Common myeloid progenitor, CD34-positive (primary cell): Measurements from ENCODE around the gene DDA1.
A peak's percentile ranks its signal among the peaks of the same experiment; 100 is the strongest.

Source experiments
- CTCF ChIA-PET: fragments of 350-600 bp; sonication (Branson Sonifier 250); formaldehyde crosslinking; loops from one replicate; lab custom pipeline; 2021; ENCODE audit warnings: antibody characterized with exemption; lab: Charles Lee
- POLR2A ChIA-PET: fragments of 350-600 bp; sonication (Branson Sonifier 250); formaldehyde crosslinking; loops from one replicate; lab custom pipeline; 2021; ENCODE audit warnings: antibody characterized with exemption; lab: Charles Lee
- DNase-seq, 3 donors: peaks; one replicate each; pipeline versions ENCODE4 v3.0.0 to v3.0.0-alpha.2; 2013
- H3K27ac ChIP-seq, 2 experiments: 1 replicate in 1 of 2; 2 replicates in 1 of 2; pipeline ENCODE4 v1.7.0; 2013; ENCODE audit warnings: inconsistent platforms in 2 of 2, low read length in 2 of 2, mild to moderate bottlenecking in 2 of 2, low read depth in 1 of 2, moderate library complexity in 1 of 2; ENCODE audit not compliant: severe bottlenecking in 2 of 2, insufficient read depth in 1 of 2, poor library complexity in 1 of 2
- H3K27me3 ChIP-seq, 5 experiments: replicated peaks in 2 of 5; 1 replicate in 3 of 5; 2 replicates in 2 of 5; pipeline versions ENCODE4 v1.6.1 to v1.7.0; 2013; ENCODE audit warnings: low read length in 4 of 5, mild to moderate bottlenecking in 2 of 5, moderate library complexity in 2 of 5, inconsistent platforms in 1 of 5; ENCODE audit not compliant: insufficient read depth in 5 of 5, control insufficient read depth in 4 of 5
- H3K36me3 ChIP-seq, 4 experiments: 1 replicate in 2 of 4; 2 replicates in 2 of 4; pipeline versions ENCODE4 v1.6.1 to v1.7.0; 2013; ENCODE audit warnings: low read length in 3 of 4, control low read depth in 1 of 4, mild to moderate bottlenecking in 1 of 4; ENCODE audit not compliant: control insufficient read depth in 4 of 4, insufficient read depth in 4 of 4
- H3K4me1 ChIP-seq, 4 experiments: 1 replicate in 3 of 4; 2 replicates in 1 of 4; pipeline versions ENCODE4 v1.6.1 to v1.7.1; 2013; ENCODE audit warnings: low read length in 3 of 4, mild to moderate bottlenecking in 3 of 4, control low read depth in 1 of 4, inconsistent platforms in 1 of 4, moderate library complexity in 1 of 4; ENCODE audit not compliant: control insufficient read depth in 4 of 4, insufficient read depth in 4 of 4; ENCODE audit errors: control extremely low read depth in 1 of 4
- H3K4me3 ChIP-seq, 7 experiments: 1 replicate in 4 of 7; 2 replicates in 3 of 7; pipeline versions ENCODE4 v1.5.1 to v1.7.0; 2013; ENCODE audit warnings: mild to moderate bottlenecking in 7 of 7, low read length in 6 of 7, moderate library complexity in 6 of 7, inconsistent platforms in 2 of 7, low read depth in 2 of 7, control low read depth in 1 of 7; ENCODE audit not compliant: insufficient read depth in 4 of 7, control insufficient read depth in 1 of 7; ENCODE audit errors: extremely low read depth in 1 of 7
- H3K9me3 ChIP-seq, 5 experiments: 1 replicate in 4 of 5; 2 replicates in 1 of 5; pipeline versions ENCODE4 v1.6.1 to v1.7.1; 2013; ENCODE audit warnings: low read length in 4 of 5, mild to moderate bottlenecking in 2 of 5, inconsistent platforms in 1 of 5, low read depth in 1 of 5, moderate library complexity in 1 of 5; ENCODE audit not compliant: control insufficient read depth in 4 of 5, insufficient read depth in 2 of 5; ENCODE audit errors: control extremely low read depth in 1 of 5
- WGBS: methylation state at CpG from one replicate; pipeline ENCODE4 v1.1.5; 2013; ENCODE audit not compliant: insufficient coverage; 5-methylcytosine and 5-hydroxymethylcytosine counted together

DDA1 gene

GRCh38 chr19:17325881-17326594, 16.7 kb downstream of the DDA1 start:
- Histone ChIP-seq H3K4me1 (peaks cover 0 to 26% (median 20%) of the 10 kb centered on the region in 4 experiments), H3K36me3 (peaks cover 0 to 16% (median 9%) of the 10 kb centered on the region in 4 experiments), H3K27me3 (peaks cover 0 to 12% (median 0%) of the 10 kb centered on the region in 5 experiments), H3K9me3 (no peaks in the 10 kb centered on the region), H3K27ac (no peak overlapping the region), H3K4me3 (no peak overlapping the region)
- CTCF ChIA-PET = no interaction called here
- no peak for DNase-seq
- WGBS = 98% methylated on average over 17 of the region's 17 CpGs
- POLR2A ChIA-PET = interaction anchor here (2.0 kb wide), 1 partner anchor 16 kb away, joined by 6 read pairs; the partner anchor contains the start of gene DDA1

DNA sequence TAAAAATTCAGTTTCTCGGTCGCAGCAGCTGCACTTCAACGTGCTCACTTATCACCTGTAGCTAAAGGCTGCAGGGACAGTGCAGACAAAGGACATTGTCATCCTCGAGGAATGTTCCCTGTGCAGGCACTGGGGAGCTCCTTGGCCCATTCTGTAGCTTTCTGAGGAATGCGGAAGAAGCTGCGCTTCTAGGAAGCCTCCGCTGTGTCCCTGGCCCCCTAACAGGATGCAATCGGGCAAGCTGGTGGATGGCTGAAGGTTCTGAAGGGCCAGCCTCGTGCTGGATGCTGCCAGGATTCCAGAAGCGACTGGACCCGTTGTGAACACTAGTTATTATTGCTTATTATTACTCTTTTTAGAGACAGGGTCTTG, 17.2 kb downstream of the DDA1 start:
- Histone ChIP-seq H3K27me3 (peaks cover 0 to 12% (median 0%) of the 10 kb centered on the region in 5 experiments), H3K36me3 (peaks cover 0 to 13% (median 7%) of the 10 kb centered on the region in 4 experiments), H3K4me3 (no peak overlapping the region), H3K27ac (no peak overlapping the region), H3K9me3 (no peaks in the 10 kb centered on the region), H3K4me1 (peaks cover 0 to 26% (median 20%) of the 10 kb centered on the region in 4 experiments)
- DNase-seq = no peak
- WGBS = 93% methylated on average over 9 of the region's 11 CpGs
- POLR2A ChIA-PET = interaction anchor here (2.0 kb wide), 1 partner anchor 17 kb away, joined by 6 read pairs; the partner anchor contains the start of gene DDA1
- CTCF ChIA-PET = no interaction called here

- Histone ChIP-seq H3K27me3 (peaks cover 0 to 12% (median 0%) of the 10 kb centered on the region in 5 experiments), H3K9me3 (no peaks in the 10 kb centered on the region), H3K36me3 (peaks cover 0 to 7% (median 2%) of the 10 kb centered on the region in 4 experiments), H3K4me3 (no peak overlapping the region), H3K27ac (no peak overlapping the region), H3K4me1 (peaks cover 0 to 24% (median 20%) of the 10 kb centered on the region in 4 experiments)
- WGBS = 94% methylated on average over 25 of the region's 27 CpGs
- DNase-seq = no peak
- ChIA-PET CTCF (interaction anchor here (0.8 kb wide), 1 partner anchor 65 kb away, joined by 3 read pairs; no protein-coding TSS in a partner anchor), POLR2A (interaction anchor here (2.0 kb wide), 1 partner anchor 17 kb away, joined by 6 read pairs; the partner anchor contains the start of gene DDA1)
Observed at GRCh38 chr19:17327068-17327653, 17.8 kb downstream of the DDA1 start.

GRCh38 chr19:17327654-17328516, 18.5 kb downstream of the DDA1 start:
- H3K9me3 ChIP-seq = no peaks in the 10 kb centered on the region
- ChIA-PET CTCF (interaction anchor here (0.7 to 1.3 kb wide), 3 partner anchors 14 to 64 kb away, joined by 3 to 4 read pairs (median 3); no protein-coding TSS in a partner anchor), POLR2A (interaction anchor here (2.0 kb wide), 1 partner anchor 18 kb away, joined by 6 read pairs; the partner anchor contains the start of gene DDA1)
- WGBS = 42% methylated on average over 50 of the region's 64 CpGs
- H3K4me3 ChIP-seq = peak overlapping the region in 6 of 7 experiments; percentile 16 to 74 (median 56)
- no peaks in the 10 kb centered on the region for H3K36me3 ChIP-seq
- peaks cover 0 to 12% (median 0%) of the 10 kb centered on the region in 5 experiments for H3K27me3 ChIP-seq
- DNase-seq = peak in 2 of 3 donors; percentile 59 to 65
- H3K27ac ChIP-seq = peak overlapping the region in 1 of 2 experiments; percentile 34
- H3K4me1 ChIP-seq = peaks cover 0 to 25% (median 19%) of the 10 kb centered on the region in 4 experiments

GRCh38 chr19:17328517-17329365, 19.4 kb downstream of the DDA1 start:
- peak overlapping the region in 1 of 2 experiments; percentile 34 for H3K27ac ChIP-seq
- 4% methylated on average over 68 of the region's 94 CpGs for WGBS
- no peaks in the 10 kb centered on the region for H3K9me3 ChIP-seq
- H3K4me3 ChIP-seq = peak overlapping the region in 5 of 7 experiments; percentile 16 to 74 (median 59)
- peaks cover 0 to 27% (median 19%) of the 10 kb centered on the region in 4 experiments for H3K4me1 ChIP-seq
- peaks cover 0 to 12% (median 0%) of the 10 kb centered on the region in 5 experiments for H3K27me3 ChIP-seq
- POLR2A ChIA-PET = interaction anchor here (0.5 kb wide), 1 partner anchor 396 kb away, joined by 3 read pairs; no protein-coding TSS in a partner anchor
- peak in 2 of 3 donors; percentile 52 to 64 for DNase-seq
- CTCF ChIA-PET = interaction anchor here (1.3 kb wide), 1 partner anchor 17 kb away, joined by 4 read pairs; no protein-coding TSS in a partner anchor
- H3K36me3 ChIP-seq = no peaks in the 10 kb centered on the region
